ENCODE results near the gene ERGIC2.
A peak's percentile ranks its signal among the peaks of the same experiment; 100 is the strongest.
"Not testable (repeated sequence)": the region's sequence is repeated elsewhere in the genome, so short reads cannot be mapped to it uniquely, and the experiment has no call there.

The ERGIC2 gene, protein sequence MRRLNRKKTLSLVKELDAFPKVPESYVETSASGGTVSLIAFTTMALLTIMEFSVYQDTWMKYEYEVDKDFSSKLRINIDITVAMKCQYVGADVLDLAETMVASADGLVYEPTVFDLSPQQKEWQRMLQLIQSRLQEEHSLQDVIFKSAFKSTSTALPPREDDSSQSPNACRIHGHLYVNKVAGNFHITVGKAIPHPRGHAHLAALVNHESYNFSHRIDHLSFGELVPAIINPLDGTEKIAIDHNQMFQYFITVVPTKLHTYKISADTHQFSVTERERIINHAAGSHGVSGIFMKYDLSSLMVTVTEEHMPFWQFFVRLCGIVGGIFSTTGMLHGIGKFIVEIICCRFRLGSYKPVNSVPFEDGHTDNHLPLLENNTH

GRCh38 chr12:29380536-29381523 is at the start of gene ERGIC2:
TSS of gene ERGIC2 (minus strand) at chr12:29381172. CDS start at chr12:29371633, 9,539 bp downstream.
- peak; percentile 66 to 93 for DNase-seq (ENCODE audit: low read depth in 1 of 2, low spot score in 1 of 2)

DNA sequence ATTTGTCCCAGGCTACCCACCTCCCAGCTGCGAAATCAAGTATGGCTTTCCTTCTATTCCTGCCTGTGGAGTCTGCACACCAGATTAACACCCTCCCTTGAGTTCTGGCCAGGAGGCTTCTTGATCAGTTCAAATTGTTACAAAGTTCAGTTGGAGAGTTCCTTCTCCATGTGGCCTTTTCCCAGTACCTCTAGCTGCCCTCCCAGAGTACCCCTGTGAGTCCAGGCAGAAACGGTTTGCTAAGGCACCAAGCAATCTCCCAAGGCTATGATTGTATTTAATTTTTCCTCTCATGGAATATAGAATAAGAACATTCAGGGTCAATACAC is 49.7 kb upstream of the ERGIC2 start:
- no peak for DNase-seq (ENCODE audit: low read depth in 1 of 2, low spot score in 1 of 2)

GRCh38 chr12:29429999-29430715 is 49.2 kb upstream of the ERGIC2 start:
- DNase-seq (ENCODE audit: low read depth in 1 of 2, low spot score in 1 of 2), result no peak

GRCh38 chr12:29428633-29429032 is 47.7 kb upstream of the ERGIC2 start:
- DNase-seq (ENCODE audit: low read depth in 1 of 2, low spot score in 1 of 2), result no peak

- DNase-seq (ENCODE audit: low read depth in 1 of 2, low spot score in 1 of 2), result no peak
Observed at GRCh38 chr12:29427964-29428363, 47.0 kb upstream of the ERGIC2 start.

GRCh38 chr12:29426498-29426897 is 45.5 kb upstream of the ERGIC2 start:
- DNase-seq (ENCODE audit: low read depth in 1 of 2, low spot score in 1 of 2), result no peak

GRCh38 chr12:29425722-29426121 is 44.8 kb upstream of the ERGIC2 start:
- no peak for DNase-seq (ENCODE audit: low read depth in 1 of 2, low spot score in 1 of 2)

DNA sequence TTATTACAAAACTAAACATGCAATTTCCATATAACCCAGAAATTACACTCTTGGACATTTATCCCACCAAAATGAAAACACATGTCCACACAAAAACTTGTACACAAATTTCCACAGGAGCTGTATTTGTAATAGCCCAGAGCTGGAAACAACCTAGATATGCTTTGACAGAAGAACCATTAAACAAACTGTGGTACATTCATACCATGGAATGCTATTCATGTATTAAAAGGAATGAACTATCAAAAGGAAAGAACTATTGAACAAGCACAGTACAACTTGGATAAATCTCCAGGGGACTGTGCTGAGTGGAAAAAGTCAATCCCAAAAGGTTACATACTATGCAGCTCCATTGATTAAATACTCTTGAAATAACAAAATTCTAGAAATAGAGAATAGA is 35.8 kb upstream of the ERGIC2 start:
- no peak for DNase-seq (ENCODE audit: low read depth in 1 of 2, low spot score in 1 of 2)

GRCh38 chr12:29415111-29415510 is 34.1 kb upstream of the ERGIC2 start:
- no peak for DNase-seq (ENCODE audit: low read depth in 1 of 2, low spot score in 1 of 2)

DNA sequence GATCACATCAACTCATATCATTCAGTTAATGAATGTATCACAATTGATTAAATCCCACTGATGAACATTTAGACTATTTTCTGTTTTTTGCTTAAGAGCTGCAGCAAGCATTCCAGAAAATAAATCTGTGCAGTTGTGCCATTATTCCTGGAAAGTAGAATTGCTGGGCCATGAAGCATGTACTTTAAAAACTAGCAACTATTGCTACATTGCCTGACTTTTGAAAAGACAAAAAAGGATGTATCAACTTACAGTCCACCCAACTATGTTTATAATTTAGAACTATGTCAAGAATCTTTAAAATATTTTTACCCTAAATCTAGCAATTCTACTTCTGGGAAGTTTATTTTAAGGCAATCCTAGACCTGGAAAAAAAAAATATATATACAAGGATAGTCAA is 33.4 kb upstream of the ERGIC2 start:
- no peak for DNase-seq (ENCODE audit: low read depth in 1 of 2, low spot score in 1 of 2)

DNA sequence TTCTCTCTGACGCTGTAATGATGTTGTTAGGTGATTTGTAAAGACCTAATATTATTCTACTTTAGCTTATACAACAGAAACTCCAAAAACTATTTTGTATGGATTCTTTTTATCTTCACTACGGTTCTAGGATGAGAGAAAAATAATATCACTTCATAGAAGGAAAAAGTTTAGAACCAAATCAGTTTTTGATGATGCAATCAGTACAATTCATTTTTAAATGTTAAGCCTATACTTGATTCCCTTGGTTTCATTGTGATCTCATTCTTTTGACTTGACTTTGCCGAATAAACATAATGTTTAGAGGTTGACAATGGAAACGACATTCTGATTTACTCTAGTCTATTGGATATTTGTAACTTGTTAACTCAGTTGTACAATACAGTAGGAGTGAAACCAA is 24.6 kb upstream of the ERGIC2 start:
- no peak for DNase-seq (ENCODE audit: low read depth in 1 of 2, low spot score in 1 of 2)

- no peak for DNase-seq (ENCODE audit: low read depth in 1 of 2, low spot score in 1 of 2)
Observed at GRCh38 chr12:29403991-29404390, 23.0 kb upstream of the ERGIC2 start.

- no peak for DNase-seq (ENCODE audit: low read depth in 1 of 2, low spot score in 1 of 2)
Observed at GRCh38 chr12:29402437-29402836, 21.5 kb upstream of the ERGIC2 start.

GRCh38 chr12:29398495-29398894 is 17.5 kb upstream of the ERGIC2 start:
- no peak for DNase-seq (ENCODE audit: low read depth in 1 of 2, low spot score in 1 of 2)

DNA sequence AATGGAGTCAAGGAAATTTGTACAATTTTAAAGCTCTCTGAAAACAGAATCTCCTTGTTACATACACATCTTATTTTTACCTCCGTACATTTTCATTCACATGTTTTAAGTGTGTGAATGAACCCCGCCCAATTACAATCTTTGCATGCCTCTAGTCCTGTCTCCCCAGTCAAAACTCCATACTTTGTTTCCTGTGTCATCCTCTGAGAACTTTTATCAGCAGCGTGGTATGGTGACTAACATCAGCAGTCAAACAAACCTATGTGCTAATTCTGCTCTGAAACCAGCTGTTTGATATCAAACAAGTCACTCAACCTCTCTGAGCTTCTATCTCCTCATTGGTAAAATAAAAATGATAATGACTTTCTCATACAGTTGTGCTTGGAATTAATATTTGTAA is 15.8 kb upstream of the ERGIC2 start:
- DNase-seq (ENCODE audit: low read depth in 1 of 2, low spot score in 1 of 2), result no peak

- DNase-seq (ENCODE audit: low read depth in 1 of 2, low spot score in 1 of 2), result no peak
Observed at GRCh38 chr12:29395356-29395755, 14.4 kb upstream of the ERGIC2 start.

DNA sequence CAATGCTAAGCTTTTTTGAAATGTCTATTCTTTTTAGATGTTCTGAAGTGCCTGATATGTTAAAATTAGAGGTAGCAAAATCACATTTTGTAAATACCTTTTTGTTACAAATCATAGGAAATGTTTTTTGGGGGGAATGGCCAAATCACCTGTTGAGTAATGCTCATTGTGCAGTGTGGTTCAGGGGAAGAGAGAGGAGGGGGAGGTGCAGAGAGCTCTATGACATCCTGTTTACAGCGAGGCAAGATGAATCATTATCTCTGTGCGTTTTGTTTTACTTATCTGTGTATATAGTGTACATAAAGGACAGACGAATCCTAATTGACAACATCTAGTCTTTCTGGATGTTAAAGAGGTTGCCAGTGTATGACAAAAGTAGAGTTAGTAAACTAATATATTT is 9.4 kb upstream of the ERGIC2 start:
- peak in 1 of 2 donors; percentile 21 for DNase-seq (ENCODE audit: low read depth in 1 of 2, low spot score in 1 of 2)

DNA sequence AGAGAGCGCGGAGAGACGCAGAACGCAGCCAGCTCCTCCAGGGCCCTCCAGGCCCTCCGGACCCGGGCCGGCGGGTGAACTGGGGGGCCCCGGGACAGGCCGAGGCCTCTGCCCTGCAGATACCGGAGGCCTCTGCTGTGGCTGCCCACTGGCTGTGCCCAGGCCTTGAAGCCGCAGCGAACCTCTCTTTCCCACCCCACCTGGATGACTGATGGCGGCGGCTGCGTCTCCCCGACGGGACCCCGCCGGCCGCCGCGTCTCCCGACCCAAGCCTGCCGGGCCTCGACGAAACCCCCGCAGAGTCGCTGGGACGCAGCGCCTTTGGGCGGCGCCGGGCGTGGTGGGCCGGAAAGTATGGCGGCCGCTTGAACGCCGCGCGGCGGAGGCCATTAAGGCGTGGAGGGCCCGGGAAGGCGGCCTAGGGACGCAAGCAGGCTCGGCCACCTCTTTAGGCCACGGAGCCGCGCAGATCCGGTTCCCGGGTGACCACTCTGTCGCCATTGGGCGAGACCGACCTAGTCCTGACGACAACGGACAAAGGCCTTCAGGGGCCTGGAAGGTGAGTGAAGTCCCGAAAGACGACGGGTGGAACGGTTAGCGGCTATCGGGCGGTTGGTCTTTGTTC is 8.4 kb upstream of the ERGIC2 start:
- no peak for DNase-seq (ENCODE audit: low read depth in 1 of 2, low spot score in 1 of 2)

- not testable (repeated sequence) for DNase-seq (ENCODE audit: low read depth in 1 of 2, low spot score in 1 of 2)
Observed at GRCh38 chr12:29386084-29386680, 5.2 kb upstream of the ERGIC2 start.

DNA sequence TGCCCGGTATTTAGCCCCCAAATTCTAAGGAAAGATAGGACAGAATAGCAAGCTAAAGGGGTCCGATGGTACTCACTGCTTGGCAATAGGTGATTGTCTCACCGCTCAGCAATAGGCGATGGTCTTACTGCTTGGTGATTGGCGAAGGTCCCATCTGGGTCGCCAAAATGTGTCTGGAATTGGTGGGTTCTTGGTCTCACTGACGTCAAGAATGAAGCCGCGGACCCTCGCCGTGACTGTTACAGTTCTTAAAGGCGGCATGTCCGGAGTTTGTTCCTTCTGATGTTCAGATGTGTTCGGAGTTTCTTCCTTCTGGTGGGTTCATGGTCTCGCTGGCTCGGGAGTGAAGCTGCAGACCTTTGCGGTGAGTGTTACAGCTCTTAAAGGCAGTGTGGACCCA is 4.2 kb upstream of the ERGIC2 start:
- DNase-seq (ENCODE audit: low read depth in 1 of 2, low spot score in 1 of 2), result not testable (repeated sequence)

GRCh38 chr12:29382251-29382650 is 1.3 kb upstream of the ERGIC2 start:
- DNase-seq (ENCODE audit: low read depth in 1 of 2, low spot score in 1 of 2), result no peak
